ENCODE results near the gene CIT.

The CIT gene

DNA sequence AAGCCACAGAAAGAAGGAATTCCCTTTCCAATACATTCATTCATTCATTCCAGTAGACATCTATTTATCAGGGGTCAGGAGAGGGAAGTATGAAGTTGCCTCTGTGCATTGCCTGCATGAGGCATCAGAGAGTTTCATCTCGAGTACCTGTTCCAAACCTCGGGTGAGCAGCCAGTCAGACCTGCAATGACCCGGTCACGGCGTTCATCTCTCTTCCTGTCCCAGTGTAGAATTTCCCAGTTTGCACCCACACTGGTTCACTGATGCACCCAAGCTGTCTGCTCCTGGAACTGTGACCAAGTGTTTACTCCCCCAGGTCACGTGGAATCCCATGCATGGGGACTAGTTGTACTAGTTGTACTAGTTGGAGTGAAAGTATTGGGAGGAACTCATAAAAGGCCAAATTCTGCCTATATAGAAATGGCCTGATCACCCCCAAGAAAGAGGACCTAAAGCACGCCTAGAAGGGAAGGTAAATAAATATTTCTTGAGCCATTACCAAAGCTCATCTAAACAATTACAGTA, 231.5 kb downstream of the CIT start:
- no peak for DNase-seq (ENCODE audit: low read depth in 2 of 2)

GRCh38 chr12:119644930-119645329, 232.2 kb downstream of the CIT start:
- DNase-seq (ENCODE audit: low read depth in 2 of 2), result no peak

- DNase-seq (ENCODE audit: low read depth in 2 of 2), result no peak
Measured at GRCh38 chr12:119642986-119643385, 234.1 kb downstream of the CIT start.

Measured in stimulated activated CD4-positive, alpha-beta T cell treated with anti-CD3 and anti-CD28 coated beads, Interleukin-1b, Interleukin-23, amount 100 ng/mL, for 1 hour (primary cell).